ENCODE measurements around the gene CCDC78. TPM values are rescaled to one million over a fixed set of nuclear protein-coding genes. Genes with fewer than 3 reads are reported as not detected.

Gene CCDC78
- polyA plus RNA-seq, 1 donor from 2014 or later = 10.7 TPM

GRCh38 chr16:722835-723633 is 3.2 kb downstream of the CCDC78 start:
- Histone ChIP-seq H3F3A (ENCODE audit: insufficient read depth, low read length, poor library complexity, severe bottlenecking) (no peaks in the 10 kb centered on the region), H3K9me2 (ENCODE audit: insufficient read depth, low read length) (no peaks in the 10 kb centered on the region), H3K36me3 (ENCODE audit: insufficient read depth, low read length) (no peaks in the 10 kb centered on the region), H4K20me1 (ENCODE audit: insufficient read depth) (no peaks in the 10 kb centered on the region), H3K9me3 (ENCODE audit: low read length) (no peaks in the 10 kb centered on the region), H3K27me3 (ENCODE audit: insufficient read depth, low read depth, low read length) (peaks cover 7% of the 10 kb centered on the region), H3K4me3 (ENCODE audit: low read length) (no peak overlapping the region), H3K9ac (ENCODE audit: low read length) (no peak overlapping the region), H3K27ac (ENCODE audit: low read length) (no peak overlapping the region), H3K79me2 (replicated peaks; ENCODE audit: insufficient read depth, low read length) (no peaks in the 10 kb centered on the region), H2AFZ (ENCODE audit: low read depth, low read length) (no peak overlapping the region), H3K4me2 (ENCODE audit: low read length) (no peak overlapping the region)
- TF ChIP-seq REST (IDR thresholded peaks at IDR 0.05; ENCODE audit: borderline replicate concordance) (no peak), CTCF (IDR thresholded peaks at IDR 0.05; ENCODE audit: poor library complexity, severe bottlenecking) (no peak), MXI1 (conservative IDR thresholded peaks at IDR 0.05; ENCODE audit: poor library complexity, severe bottlenecking) (no peak), TAF1 (IDR thresholded peaks at IDR 0.05; ENCODE audit: low read depth) (no peak), EP300 (conservative IDR thresholded peaks at IDR 0.05; ENCODE audit: poor library complexity, severe bottlenecking) (no peak), EZH2 (IDR thresholded peaks at IDR 0.05; ENCODE audit: borderline replicate concordance, insufficient read depth, low read length, poor library complexity, severe bottlenecking) (no peak), SMC3 (conservative IDR thresholded peaks at IDR 0.05; ENCODE audit: poor library complexity) (no peak), POLR2AphosphoS5 (IDR thresholded peaks at IDR 0.05) (no peak), RAD21 (conservative IDR thresholded peaks at IDR 0.05) (no peak)

GRCh38 chr16:721765-722540 is 4.3 kb downstream of the CCDC78 start:
- Histone ChIP-seq H3F3A (ENCODE audit: insufficient read depth, low read length, poor library complexity, severe bottlenecking) (no peaks in the 10 kb centered on the region), H3K27ac (ENCODE audit: low read length) (no peak overlapping the region), H3K9me2 (ENCODE audit: insufficient read depth, low read length) (no peaks in the 10 kb centered on the region), H3K9me3 (ENCODE audit: low read length) (no peaks in the 10 kb centered on the region), H3K27me3 (ENCODE audit: insufficient read depth, low read depth, low read length) (no peaks in the 10 kb centered on the region), H2AFZ (ENCODE audit: low read depth, low read length) (no peak overlapping the region), H3K9ac (ENCODE audit: low read length) (peak overlapping the region; percentile 90), H4K20me1 (ENCODE audit: insufficient read depth) (no peaks in the 10 kb centered on the region), H3K4me3 (ENCODE audit: low read length) (peak overlapping the region; percentile 95), H3K79me2 (replicated peaks; ENCODE audit: insufficient read depth, low read length) (peaks cover 6% of the 10 kb centered on the region), H3K4me2 (ENCODE audit: low read length) (peak overlapping the region; percentile 55), H3K36me3 (ENCODE audit: insufficient read depth, low read length) (no peaks in the 10 kb centered on the region)
- no peak for TF ChIP-seq TAF1 (IDR thresholded peaks at IDR 0.05; ENCODE audit: low read depth)
- TF ChIP-seq EP300 (conservative IDR thresholded peaks at IDR 0.05; ENCODE audit: poor library complexity, severe bottlenecking) = no peak
- TF ChIP-seq RAD21 (conservative IDR thresholded peaks at IDR 0.05) = no peak
- TF ChIP-seq POLR2AphosphoS5 (IDR thresholded peaks at IDR 0.05) = no peak
- TF ChIP-seq MXI1 (conservative IDR thresholded peaks at IDR 0.05; ENCODE audit: poor library complexity, severe bottlenecking) = no peak
- no peak for TF ChIP-seq EZH2 (IDR thresholded peaks at IDR 0.05; ENCODE audit: borderline replicate concordance, insufficient read depth, low read length, poor library complexity, severe bottlenecking)
- no peak for TF ChIP-seq SMC3 (conservative IDR thresholded peaks at IDR 0.05; ENCODE audit: poor library complexity)
- no peak for TF ChIP-seq CTCF (IDR thresholded peaks at IDR 0.05; ENCODE audit: poor library complexity, severe bottlenecking)
- TF ChIP-seq REST (IDR thresholded peaks at IDR 0.05; ENCODE audit: borderline replicate concordance) = no peak

All from neural cell (in vitro differentiated cells).